ENCODE data around the gene BFAR.
"Not testable (repeated sequence)": the region's sequence is repeated elsewhere in the genome, so short reads cannot be mapped to it uniquely, and the experiment has no call there.

Gene BFAR

GRCh38 chr16:14701859-14702258 is 69.1 kb downstream of the BFAR start:
- DNase-seq = not testable (repeated sequence)

- not testable (repeated sequence) for DNase-seq
Observed at GRCh38 chr16:14702672-14703071, 69.9 kb downstream of the BFAR start.

DNA sequence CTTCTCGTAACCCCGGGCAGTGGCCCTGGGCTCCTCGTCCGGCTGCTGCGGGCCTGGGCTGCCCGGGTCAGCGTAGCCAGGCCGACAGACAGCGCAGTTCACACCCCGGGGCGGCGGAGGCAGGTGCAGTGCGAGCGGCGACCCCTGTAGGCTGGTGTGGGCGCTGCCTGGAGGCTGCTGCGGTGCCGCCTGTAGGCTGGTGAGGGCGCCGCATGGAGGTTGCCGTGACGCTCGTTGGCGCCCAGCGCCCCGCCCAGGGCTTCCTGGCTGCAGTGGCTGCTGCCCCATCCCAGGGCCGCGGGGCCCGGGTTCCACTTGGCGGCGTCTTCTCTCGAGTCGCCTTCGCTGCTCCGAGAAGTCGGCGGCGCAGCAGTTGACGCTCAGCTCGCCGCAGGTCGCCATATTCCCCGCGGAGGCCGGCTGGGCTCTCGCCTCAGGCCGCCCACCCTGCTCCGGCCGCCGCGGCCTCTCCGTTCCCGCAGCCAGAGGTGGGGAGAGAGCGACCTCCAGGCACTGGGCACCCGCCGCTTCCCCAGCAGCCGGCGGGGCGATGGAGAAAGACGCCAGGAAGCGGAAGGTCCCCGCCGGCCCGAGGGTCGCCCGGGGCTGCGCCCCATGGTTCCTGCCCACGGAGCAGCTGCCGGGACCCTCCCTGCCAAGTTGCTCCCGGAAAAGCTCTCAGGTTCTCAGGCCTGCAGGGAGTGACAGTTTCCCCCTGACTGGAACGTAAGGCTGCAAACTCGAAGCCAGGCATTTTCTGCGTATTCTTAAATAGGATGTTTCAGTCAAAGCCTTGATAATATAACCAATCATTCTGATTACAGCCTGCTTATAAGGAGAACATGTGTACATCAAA is 70.6 kb downstream of the BFAR start, which contains the start of gene NPIPA3:
TSS of gene NPIPA3 (plus strand) at position 256 of the 856 bp plus-strand sequence. CDS start 5,533 bp downstream, outside the sequence.
- DNase-seq = not testable (repeated sequence)

Data from retina (tissue), 1 donor.